K562 (cell line): ENCODE data around the gene ALK. TPM values are rescaled to one million over a fixed set of nuclear protein-coding genes. Genes with fewer than 3 reads are reported as not detected.

ENCODE experiments used
- ATAC-seq: fragments of 200-7000 bp; cut with Tn5 transposase; 3 replicates; pipeline ENCODE4 v1.9.1; 2020; ENCODE audit warnings: moderate library complexity
- BruUV-seq: library from RNA; stranded (reverse); fragments of 400-500 nt; replicated peaks from 2 replicates; lab custom pipeline; 2021; lab: Mats Ljungman, UMichigan
- CTCF ChIA-PET: fragments of 300-600 bp; formaldehyde crosslinking; extraction: SDS; loops from one replicate; lab custom pipeline; 2021; ENCODE audit warnings: low intra/inter-chr PET ratio; lab: Yijun Ruan, JAX
- POLR2A ChIA-PET: fragments of 300-600, 350-650 bp; sonication (Branson Sonifier 250); formaldehyde crosslinking; extraction: SDS; loops from one replicate; lab custom pipeline; 2021; ENCODE audit warnings: antibody characterized with exemption, inconsistent platforms; lab: Yijun Ruan, JAX
- DNase-seq, 4 experiments: peaks; one replicate each; pipeline versions ENCODE4 v3.0.0 to v3.0.0-alpha.2; 2011 to 2018; ENCODE audit warnings: low spot score in 3 of 4, mixed read lengths in 3 of 4; ENCODE audit errors: extremely low read depth in 1 of 4
- FAIRE-seq: peaks from 2 replicates; lab custom pipeline; 2011; peaks lifted over from hg19 to GRCh38; lab: Jason Lieb, UNC
- H2AFZ ChIP-seq: 2 replicates; pipeline ENCODE4 v1.6.0; 2011; ENCODE audit warnings: low read depth, low read length, control low read depth, inconsistent platforms
- H3K27ac ChIP-seq: fragments of 200-600 bp; 3 replicates; pipeline ENCODE4 v1.8.0; 2011; ENCODE audit warnings: low read depth, mild to moderate bottlenecking, control low read depth, inconsistent platforms, low read length, moderate library complexity, mixed read lengths; ENCODE audit errors: extremely low read depth
- H3K27me3 ChIP-seq, 2 experiments: fragments of 300-600 bp in 1 of 2; 2 replicates in 1 of 2; 3 replicates in 1 of 2; pipeline versions ENCODE4 v1.6.0 to v1.8.0; 2011; ENCODE audit warnings: inconsistent platforms in 2 of 2, low read length in 2 of 2, mild to moderate bottlenecking in 1 of 2, mixed read lengths in 1 of 2, moderate library complexity in 1 of 2; ENCODE audit not compliant: control insufficient read depth in 2 of 2, insufficient read depth in 2 of 2
- H3K36me3 ChIP-seq: fragments of 300-600 bp; 3 replicates; pipeline ENCODE4 v1.8.0; 2011; ENCODE audit warnings: mild to moderate bottlenecking, low read length, inconsistent platforms; ENCODE audit not compliant: control insufficient read depth, insufficient read depth
- H3K4me1 ChIP-seq, 2 experiments: fragments of 200-600 bp in 1 of 2; replicated peaks in 1 of 2; 2 replicates in 1 of 2; 3 replicates in 1 of 2; pipeline versions ENCODE4 v1.5.1 to v1.8.0; 2011; ENCODE audit warnings: inconsistent platforms in 2 of 2, low read length in 2 of 2, mild to moderate bottlenecking in 1 of 2, mixed read lengths in 1 of 2, moderate library complexity in 1 of 2; ENCODE audit not compliant: control insufficient read depth in 2 of 2, insufficient read depth in 2 of 2
- H3K4me2 ChIP-seq: 2 replicates; pipeline ENCODE4 v1.6.1; 2011; ENCODE audit warnings: low read length, control low read depth, inconsistent platforms, mixed read lengths; ENCODE audit not compliant: insufficient read depth
- H3K4me3 ChIP-seq: fragments of 200-600 bp; sonication (generic), shearing (Covaris generic); 2 replicates; pipeline ENCODE4 v1.5.1; 2016; ENCODE audit warnings: control low read depth, inconsistent platforms
- H3K79me2 ChIP-seq: fragments of 200-600 bp; 3 replicates; pipeline ENCODE4 v1.8.0; 2011; ENCODE audit warnings: low read length, inconsistent platforms; ENCODE audit not compliant: control insufficient read depth, insufficient read depth
- H3K9ac ChIP-seq, 2 experiments: 2 replicates each; pipeline versions ENCODE4 v1.6.0 to v1.6.1; 2011; ENCODE audit warnings: low read depth in 2 of 2, low read length in 2 of 2, control low read depth in 1 of 2, inconsistent platforms in 1 of 2, mild to moderate bottlenecking in 1 of 2, mixed read lengths in 1 of 2; ENCODE audit not compliant: insufficient read depth in 1 of 2
- H3K9me1 ChIP-seq: one replicate; pipeline ENCODE4 v1.6.0; 2011; ENCODE audit warnings: inconsistent platforms, mild to moderate bottlenecking, low read length, moderate library complexity; ENCODE audit not compliant: control insufficient read depth, insufficient read depth
- H3K9me3 ChIP-seq: replicated peaks from 2 replicates; pipeline ENCODE4 v1.5.1; 2011; ENCODE audit warnings: low read depth, low read length, inconsistent platforms; ENCODE audit not compliant: control insufficient read depth, insufficient read depth
- H4K20me1 ChIP-seq: replicated peaks from 2 replicates; pipeline ENCODE4 v1.6.1; 2011; ENCODE audit warnings: low read length, inconsistent platforms, mixed read lengths; ENCODE audit not compliant: control insufficient read depth, insufficient read depth
- HNRNPL ChIP-seq: fragments of 200-400 bp; formaldehyde crosslinking; IDR thresholded peaks from 2 replicates; pipeline ENCODE4 v1.6.1; 2017; ENCODE audit warnings: low read depth, mild to moderate bottlenecking, low read length
- NFIX ChIP-seq: fragments of 250-450 bp; sonication (Bioruptor Pico); IDR thresholded peaks from 2 replicates; pipeline ENCODE4 v1.4.0; 2020; ENCODE audit warnings: low read depth, mild to moderate bottlenecking, moderate library complexity
- PBX2 ChIP-seq, 2 experiments: IDR thresholded peaks in 1 of 2; conservative IDR thresholded peaks in 1 of 2; 2 replicates each; pipeline ENCODE4 v1.6.1; 2016; ENCODE audit warnings: low read depth in 2 of 2, mild to moderate bottlenecking in 1 of 2, missing compliant biosample characterization in 1 of 2, missing genetic modification characterization in 1 of 2, moderate library complexity in 1 of 2
- WGBS: fragments of 100-300 bp; shearing (Covaris generic); methylation state at CpG from one replicate; pipeline ENCODE4 v1.1.6; 2016; ENCODE audit warnings: low coverage, mixed read lengths; ENCODE audit not compliant: insufficient coverage; ENCODE audit errors: missing lambda C conversion rate; 5-methylcytosine and 5-hydroxymethylcytosine counted together
- in situ Hi-C: fragments of 300-500 bp; cut with MboI; formaldehyde crosslinking; loops from 4 replicates; pipeline ENCODE4 v1.15.0; 2018; ENCODE audit warnings: inconsistent platforms, mixed read lengths
- intact Hi-C: fragments of 100-400 bp; cut with micrococcal nuclease; formaldehyde crosslinking; loops from 2 replicates; pipeline ENCODE4 v1.14.2; 2022
- polyA plus RNA-seq, 8 experiments: library from polyadenylated mRNA; depleted of rRNA in 4 of 8; stranded (reverse) in 5 of 8; unstranded in 3 of 8; fragments of >200 nt; fragmentation: Nextera tagmentation in 2 of 8; fragmentation: Illumina TruSeq in 1 of 8; extraction: Ambion mirVana in 2 of 8; extraction: Trizol in 1 of 8; gene quantifications; 2 replicates each; pipeline versions ENCODE4 v1.2.1 to v1.2.3, GENCODE V29; 2011 to 2014; ENCODE audit warnings: inconsistent platforms in 1 of 8, missing spikeins in 1 of 8
- total RNA-seq, 7 experiments: library from RNA; depleted of rRNA in 6 of 7; stranded (reverse); fragments of >200 nt in 6 of 7; fragmentation: Illumina TruSeq in 2 of 7; extraction: Trizol in 2 of 7; gene quantifications; 2 replicates each; pipeline versions ENCODE4 v1.2.1 to v1.2.3, GENCODE V29; 2011 to 2021; ENCODE audit warnings: low replicate concordance in 1 of 7

Gene ALK
- total and polyA plus RNA-seq, 9 of the 15 experiments (the other 6 are each of a cell fraction or from before 2014, with no cell fraction given): not detected

GRCh38 chr2:29425866-29426265, 495.5 kb downstream of the ALK start:
- Histone ChIP-seq H3K27me3 (peaks cover 6 to 8% of the 10 kb centered on the region in 2 experiments; a peak in 4 of 5 replicates), H3K9me3 (no peaks in the 10 kb centered on the region), H3K4me1 (no peaks in the 10 kb centered on the region), H3K4me2 (no peak overlapping the region), H3K79me2 (no peaks in the 10 kb centered on the region), H3K4me3 (no peak overlapping the region), H4K20me1 (no peaks in the 10 kb centered on the region), H3K27ac (no peak overlapping the region), H3K9ac (no peak overlapping the region), H3K36me3 (no peaks in the 10 kb centered on the region), H3K9me1 (no peaks in the 10 kb centered on the region), H2AFZ (no peak overlapping the region)
- no peak for FAIRE-seq
- POLR2A ChIA-PET: no interaction called here
- intact Hi-C loops: no loop called here
- ATAC-seq: no peak
- WGBS: 0% methylated on average over 1 of the region's 1 CpG
- in situ Hi-C loops: no loop called here
- CTCF ChIA-PET: no interaction called here
- no peak for DNase-seq
- no peak for TF ChIP-seq NFIX
- no peak for TF ChIP-seq HNRNPL
- no peak for TF ChIP-seq PBX2 (CRISPR knock-in tag; IDR thresholded peaks at IDR 0.05; ENCODE audit: low read depth)
- no peak for TF ChIP-seq PBX2 (tag; conservative IDR thresholded peaks at IDR 0.05; ENCODE audit: low read depth)
- no TSS peak for BruUV-seq
